Neuronal stem cell (in vitro differentiated cells): Measurements from ENCODE around the gene WWTR1.

ENCODE experiments used
- DNase-seq: peaks from one replicate; pipeline ENCODE4 v3.0.0-alpha.2; 2013; ENCODE audit warnings: low spot score
- H2AFZ ChIP-seq: one replicate; pipeline ENCODE4 v1.6.1; 2013; ENCODE audit warnings: mild to moderate bottlenecking, low read length, inconsistent platforms
- H2AK5ac ChIP-seq: 2 replicates; pipeline ENCODE4 v1.6.1; 2013; ENCODE audit warnings: low read depth, mild to moderate bottlenecking, inconsistent platforms, low read length, moderate library complexity, mixed read lengths
- H2BK120ac ChIP-seq: 2 replicates; pipeline ENCODE4 v1.6.1; 2013; ENCODE audit warnings: low read depth, mild to moderate bottlenecking, inconsistent platforms, low read length, moderate library complexity, mixed read lengths
- H2BK12ac ChIP-seq: one replicate; pipeline ENCODE4 v1.6.1; 2013; ENCODE audit warnings: low read length, inconsistent platforms
- H2BK15ac ChIP-seq: 2 replicates; pipeline ENCODE4 v1.6.1; 2013; ENCODE audit warnings: mild to moderate bottlenecking, low read length, inconsistent platforms, mixed read lengths
- H2BK5ac ChIP-seq: one replicate; pipeline ENCODE4 v1.6.1; 2013; ENCODE audit warnings: inconsistent platforms, mild to moderate bottlenecking, low read length, moderate library complexity
- H3K14ac ChIP-seq: one replicate; pipeline ENCODE4 v1.6.1; 2013; ENCODE audit warnings: low read length, inconsistent platforms
- H3K18ac ChIP-seq: 2 replicates; pipeline ENCODE4 v1.6.1; 2013; ENCODE audit warnings: low read length, inconsistent platforms
- H3K23ac ChIP-seq: 2 replicates; pipeline ENCODE4 v1.6.1; 2013; ENCODE audit warnings: low read depth, mild to moderate bottlenecking, mixed read lengths, low read length, inconsistent platforms; ENCODE audit not compliant: poor library complexity
- H3K27ac ChIP-seq: replicated peaks from 3 replicates; pipeline ENCODE4 v1.5.1; 2013; ENCODE audit warnings: low read length, inconsistent platforms
- H3K27me3 ChIP-seq, 3 experiments: 2 replicates each; pipeline ENCODE4 v1.6.1; 2013; ENCODE audit warnings: low read length in 3 of 3, mild to moderate bottlenecking in 2 of 3, inconsistent platforms in 1 of 3, low read depth in 1 of 3, mixed read lengths in 1 of 3, moderate library complexity in 1 of 3; ENCODE audit not compliant: control insufficient read depth in 3 of 3, insufficient read depth in 3 of 3
- H3K36me3 ChIP-seq, 2 donors: replicated peaks in 1 of 2; 2 replicates each; pipeline ENCODE4 v1.6.1; 2013; ENCODE audit warnings: low read length in 2 of 2; ENCODE audit not compliant: control insufficient read depth in 2 of 2, insufficient read depth in 2 of 2
- H3K4ac ChIP-seq: 2 replicates; pipeline ENCODE4 v1.6.1; 2013; ENCODE audit warnings: inconsistent platforms, mild to moderate bottlenecking, low read length, moderate library complexity
- H3K4me1 ChIP-seq, 2 donors: 1 replicate in 1 of 2; 2 replicates in 1 of 2; pipeline ENCODE4 v1.6.1; 2013; ENCODE audit warnings: low read length in 2 of 2, low read depth in 1 of 2; ENCODE audit not compliant: control insufficient read depth in 2 of 2, insufficient read depth in 1 of 2
- H3K4me2 ChIP-seq: one replicate; pipeline ENCODE4 v1.6.1; 2013; ENCODE audit warnings: mild to moderate bottlenecking, low read length, inconsistent platforms; ENCODE audit not compliant: insufficient read depth, poor library complexity, severe bottlenecking
- H3K4me3 ChIP-seq, 2 donors: 2 replicates each; pipeline ENCODE4 v1.5.1; 2013; ENCODE audit warnings: low read length in 2 of 2, mild to moderate bottlenecking in 2 of 2, inconsistent platforms in 1 of 2, moderate library complexity in 1 of 2
- H3K79me1 ChIP-seq: one replicate; pipeline ENCODE4 v1.6.1; 2013; ENCODE audit warnings: low read depth, mild to moderate bottlenecking, inconsistent platforms, low read length, moderate library complexity
- H3K9ac ChIP-seq: one replicate; pipeline ENCODE4 v1.6.1; 2013; ENCODE audit warnings: mild to moderate bottlenecking, low read depth, low read length, inconsistent platforms; ENCODE audit not compliant: poor library complexity
- H3K9me3 ChIP-seq, 2 donors: replicated peaks in 1 of 2; 2 replicates each; pipeline versions ENCODE3 to v1.6.1; 2013; ENCODE audit warnings: low read length in 2 of 2, mild to moderate bottlenecking in 2 of 2, inconsistent platforms in 1 of 2, low read depth in 1 of 2, mixed read lengths in 1 of 2, moderate library complexity in 1 of 2; ENCODE audit not compliant: control insufficient read depth in 2 of 2, insufficient read depth in 1 of 2
- H4K8ac ChIP-seq: one replicate; pipeline ENCODE4 v1.6.1; 2013; ENCODE audit warnings: low read depth, mild to moderate bottlenecking, inconsistent platforms, low read length, moderate library complexity
- H4K91ac ChIP-seq: one replicate; pipeline ENCODE4 v1.6.1; 2013; ENCODE audit warnings: low read length, low read depth, mild to moderate bottlenecking, inconsistent platforms; ENCODE audit not compliant: poor library complexity
- WGBS, 2 donors: extraction: QIAGEN DNeasy Blood & Tissue Kit; methylation state at CpG; one replicate each; pipeline ENCODE4 v1.1.7; 2013; ENCODE audit warnings: missing lambda C conversion rate in 2 of 2, mixed read lengths in 1 of 2; ENCODE audit not compliant: insufficient read length in 2 of 2, insufficient replicate concordance in 1 of 2; ENCODE audit errors: extremely low coverage in 2 of 2; 5-methylcytosine and 5-hydroxymethylcytosine counted together

WWTR1 gene

DNA sequence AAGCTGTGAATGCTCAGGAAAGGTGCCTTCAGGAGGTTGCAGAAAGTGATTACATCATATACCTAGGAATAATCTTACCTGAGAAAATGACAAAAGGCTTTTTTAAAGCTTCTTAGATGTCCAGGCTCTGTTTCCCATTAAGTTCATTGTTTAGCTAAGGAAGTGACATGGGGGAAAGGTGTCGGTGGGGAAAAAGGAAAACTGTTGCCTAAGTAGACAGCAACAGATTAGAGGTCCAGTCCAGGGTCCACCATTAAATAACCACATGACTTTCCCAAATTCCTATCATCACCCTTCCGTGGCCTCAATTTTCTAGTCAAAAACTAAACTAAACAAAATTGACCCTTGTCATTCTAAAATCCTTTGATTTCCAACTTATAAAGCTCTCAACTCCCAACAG lies 4.3 kb downstream of the WWTR1 start:
- H2AFZ ChIP-seq: no peak overlapping the region
- H2BK12ac ChIP-seq: no peak overlapping the region
- H3K18ac ChIP-seq: no peak overlapping the region
- peaks cover 0 to 15% of the 10 kb centered on the region in 2 donors for H3K9me3 ChIP-seq
- no peak overlapping the region for H2AK5ac ChIP-seq
- WGBS, 2 donors: no CpG with 5 or more reads among the region's 2 CpGs
- H2BK5ac ChIP-seq: no peak overlapping the region
- no peak overlapping the region for H3K27ac ChIP-seq
- H3K14ac ChIP-seq: no peak overlapping the region
- H3K9ac ChIP-seq: no peak overlapping the region
- H3K4ac ChIP-seq: no peak overlapping the region
- no peak for DNase-seq
- no peak overlapping the region for H2BK15ac ChIP-seq
- no peak overlapping the region for H4K8ac ChIP-seq
- H3K79me1 ChIP-seq: peaks cover 7% of the 10 kb centered on the region
- H2BK120ac ChIP-seq: no peak overlapping the region
- peaks cover 0 to 61% of the 10 kb centered on the region in 2 donors for H3K36me3 ChIP-seq
- peaks cover 4 to 6% of the 10 kb centered on the region in 2 donors for H3K4me1 ChIP-seq
- no peak overlapping the region for H3K4me3 ChIP-seq
- H3K27me3 ChIP-seq: peaks cover 0 to 3% (median 0%) of the 10 kb centered on the region in 3 experiments
- no peak overlapping the region for H3K23ac ChIP-seq
- H3K4me2 ChIP-seq: no peak overlapping the region
- no peak overlapping the region for H4K91ac ChIP-seq

DNA sequence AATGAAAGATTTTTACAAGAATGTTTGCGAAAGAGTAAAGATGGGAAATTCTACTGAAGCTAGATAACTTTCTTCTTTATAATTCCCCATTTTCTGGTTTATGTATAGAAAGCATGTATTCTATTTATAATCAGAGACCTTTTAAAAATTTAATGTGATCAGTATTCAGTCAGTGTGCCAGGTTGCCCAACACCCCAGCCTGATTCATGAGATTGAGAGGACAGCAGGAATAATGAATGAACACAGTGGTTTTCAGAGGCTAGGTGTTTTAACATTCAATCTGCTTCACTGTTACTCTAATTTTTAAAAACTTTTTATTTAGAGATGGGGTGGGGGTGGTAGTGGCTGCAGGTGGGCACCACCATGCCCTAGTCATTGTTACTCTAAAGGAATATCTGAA lies 4.7 kb downstream of the WWTR1 start:
- H3K27ac ChIP-seq: no peak overlapping the region
- H3K9ac ChIP-seq: no peak overlapping the region
- H3K4me2 ChIP-seq: no peak overlapping the region
- peaks cover 4 to 6% of the 10 kb centered on the region in 2 donors for H3K4me1 ChIP-seq
- H3K36me3 ChIP-seq: peaks cover 2 to 65% of the 10 kb centered on the region in 2 donors
- peaks cover 7% of the 10 kb centered on the region for H3K79me1 ChIP-seq
- no peak overlapping the region for H4K8ac ChIP-seq
- WGBS, 2 donors: no CpG with 5 or more reads among the region's 1 CpG
- H2BK120ac ChIP-seq: no peak overlapping the region
- no peak overlapping the region for H4K91ac ChIP-seq
- H2BK12ac ChIP-seq: no peak overlapping the region
- H3K18ac ChIP-seq: no peak overlapping the region
- no peak overlapping the region for H2BK15ac ChIP-seq
- no peak overlapping the region for H2BK5ac ChIP-seq
- no peak for DNase-seq
- H3K27me3 ChIP-seq: peaks cover 0 to 3% (median 0%) of the 10 kb centered on the region in 3 experiments
- no peak overlapping the region for H3K23ac ChIP-seq
- no peak overlapping the region for H3K14ac ChIP-seq
- no peak overlapping the region for H3K4me3 ChIP-seq
- H2AK5ac ChIP-seq: no peak overlapping the region
- peaks cover 0 to 15% of the 10 kb centered on the region in 2 donors for H3K9me3 ChIP-seq
- H3K4ac ChIP-seq: no peak overlapping the region
- H2AFZ ChIP-seq: no peak overlapping the region

DNA sequence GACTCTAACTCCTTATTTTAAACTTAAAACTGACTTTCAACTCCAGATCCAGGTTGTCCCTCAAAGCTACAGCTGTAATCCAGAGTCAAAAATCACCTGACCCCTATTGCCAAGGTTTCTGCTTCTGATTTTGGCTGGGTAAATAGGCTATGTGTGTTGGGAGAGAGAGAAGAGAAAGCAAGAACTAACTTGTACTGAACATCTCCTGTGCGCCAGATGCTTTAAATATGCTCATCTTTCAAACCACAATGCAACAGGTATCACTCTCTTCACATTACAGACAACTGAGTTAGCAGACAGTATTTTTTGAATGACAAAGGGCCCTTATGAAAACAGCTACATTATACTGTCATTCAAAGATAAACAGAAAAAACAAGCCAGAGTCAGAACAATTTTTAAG lies 7.0 kb downstream of the WWTR1 start:
- Histone ChIP-seq H2BK120ac (no peak overlapping the region), H3K79me1 (no peaks in the 10 kb centered on the region), H3K4me1 (peaks cover under 1 to 4% of the 10 kb centered on the region in 2 donors), H3K18ac (no peak overlapping the region), H3K27me3 (no peaks in the 10 kb centered on the region), H2BK15ac (no peak overlapping the region), H2BK12ac (no peak overlapping the region), H3K23ac (no peak overlapping the region), H3K9ac (no peak overlapping the region), H3K4me2 (no peak overlapping the region), H3K4me3 (no peak overlapping the region), H4K8ac (no peak overlapping the region), H2AFZ (no peak overlapping the region), H2AK5ac (no peak overlapping the region), H3K14ac (no peak overlapping the region), H4K91ac (no peak overlapping the region), H3K9me3 (peaks cover 0 to 15% of the 10 kb centered on the region in 2 donors), H3K36me3 (peaks cover 2 to 88% of the 10 kb centered on the region in 2 donors), H3K27ac (no peak overlapping the region), H2BK5ac (no peak overlapping the region), H3K4ac (no peak overlapping the region)
- no peak for DNase-seq
- WGBS, 2 donors: no CpG with 5 or more reads among the region's 1 CpG

DNA sequence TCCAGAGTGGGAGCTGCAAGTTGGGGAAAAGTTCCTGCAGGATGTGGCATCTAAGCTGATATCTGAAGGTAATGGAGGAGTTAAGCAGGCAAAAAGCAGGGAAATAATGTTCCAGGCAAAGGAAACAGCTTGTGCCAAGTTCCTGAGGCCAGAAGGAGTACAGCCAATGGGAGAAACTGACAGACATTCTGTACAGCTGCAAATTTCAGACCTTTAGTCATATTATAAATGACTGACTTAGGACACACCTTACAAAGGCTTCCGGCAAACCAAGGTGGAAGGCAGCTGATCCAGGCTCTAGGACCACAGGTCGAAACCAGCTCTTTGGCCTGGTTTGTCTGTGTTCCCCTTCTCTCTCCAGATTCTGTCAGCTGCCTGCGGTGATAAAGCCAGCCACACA lies 9.3 kb downstream of the WWTR1 start:
- H3K79me1 ChIP-seq: no peaks in the 10 kb centered on the region
- no peak overlapping the region for H2BK15ac ChIP-seq
- H2BK5ac ChIP-seq: no peak overlapping the region
- H2AK5ac ChIP-seq: no peak overlapping the region
- H2BK12ac ChIP-seq: no peak overlapping the region
- no peak overlapping the region for H4K8ac ChIP-seq
- no peak overlapping the region for H3K4me2 ChIP-seq
- H3K9me3 ChIP-seq: peaks cover 0 to 15% of the 10 kb centered on the region in 2 donors
- H3K27ac ChIP-seq: no peak overlapping the region
- H2BK120ac ChIP-seq: no peak overlapping the region
- H3K14ac ChIP-seq: no peak overlapping the region
- H3K4ac ChIP-seq: no peak overlapping the region
- H4K91ac ChIP-seq: no peak overlapping the region
- no peak overlapping the region for H3K9ac ChIP-seq
- WGBS, 2 donors: no CpG with 5 or more reads among the region's 3 CpGs
- H3K36me3 ChIP-seq: peaks cover 2 to 75% of the 10 kb centered on the region in 2 donors
- no peaks in the 10 kb centered on the region for H3K4me1 ChIP-seq
- no peak for DNase-seq
- no peak overlapping the region for H3K23ac ChIP-seq
- no peak overlapping the region for H2AFZ ChIP-seq
- H3K4me3 ChIP-seq: no peak overlapping the region
- no peak overlapping the region for H3K18ac ChIP-seq
- H3K27me3 ChIP-seq: no peaks in the 10 kb centered on the region
